T-helper 2 cell treated with Interferon-gamma antibody and Interleukin-4, amounts not matched to agents 5 μg/mL and 100 μg/mL, for 36 hours (primary cell): ENCODE results near the gene MEX3A.

Experiments used
- DNase-seq: peaks from one replicate; pipeline ENCODE4 v3.0.0; 2021; ENCODE audit warnings: low spot score
- H3K27ac Mint-ChIP-seq: one replicate; pipeline ENCODE4 v1.8.0; 2021; ENCODE audit warnings: mild to moderate bottlenecking, mixed read lengths
- H3K27me3 Mint-ChIP-seq: one replicate; pipeline ENCODE4 v1.8.0; 2021; ENCODE audit warnings: low read depth, mixed read lengths
- H3K36me3 Mint-ChIP-seq: one replicate; pipeline ENCODE4 v1.8.0; 2021; ENCODE audit warnings: low read depth, mixed read lengths
- H3K4me1 Mint-ChIP-seq: one replicate; pipeline ENCODE4 v1.8.0; 2021; ENCODE audit warnings: low read depth, mixed read lengths
- H3K4me3 Mint-ChIP-seq: one replicate; pipeline ENCODE4 v1.8.0; 2022; ENCODE audit warnings: mild to moderate bottlenecking, moderate library complexity, mixed read lengths
- H3K9me3 Mint-ChIP-seq: one replicate; pipeline ENCODE4 v1.8.0; 2021; ENCODE audit warnings: mixed read lengths

Gene MEX3A

DNA sequence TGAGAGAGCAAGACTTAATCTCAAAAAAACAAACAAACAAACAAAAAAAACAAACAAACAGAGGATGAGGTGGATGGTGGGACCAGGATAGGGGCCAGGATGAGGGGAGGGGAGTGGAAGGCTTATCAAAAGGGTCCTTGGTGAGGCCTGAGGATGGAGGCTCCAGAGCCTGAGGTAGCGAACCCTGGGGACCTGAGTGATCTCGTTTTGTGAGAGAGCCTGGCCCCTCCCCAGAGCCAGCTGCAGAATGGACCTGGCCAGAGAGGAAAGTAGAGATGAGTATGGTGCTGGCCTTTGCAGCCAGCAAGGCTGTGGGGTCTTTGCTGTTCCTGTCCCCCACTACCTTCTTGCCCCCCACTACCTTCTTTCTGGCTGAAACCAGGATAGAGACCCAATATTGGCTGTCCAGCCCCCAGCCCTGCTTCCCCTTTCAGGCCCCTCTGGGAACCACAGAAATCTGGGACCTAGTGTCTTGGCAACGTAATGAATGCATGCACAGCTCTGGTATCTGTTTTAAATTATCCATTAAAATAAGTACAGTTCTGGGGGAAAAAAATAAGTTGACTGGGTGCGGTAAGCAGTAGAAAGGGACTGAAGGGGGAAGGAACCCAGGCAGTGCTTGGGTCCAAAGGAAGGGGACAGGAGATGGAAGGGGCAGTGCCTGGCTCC is 31.2 kb upstream of the MEX3A start:
- Mint-ChIP-seq H3K4me3 (peak overlapping the region; percentile 96), H3K4me1 (peaks cover 31% of the 10 kb centered on the region), H3K9me3 (no peaks in the 10 kb centered on the region), H3K27ac (peak overlapping the region; percentile 81), H3K36me3 (peaks cover 4% of the 10 kb centered on the region), H3K27me3 (no peaks in the 10 kb centered on the region)
- no peak for DNase-seq

DNA sequence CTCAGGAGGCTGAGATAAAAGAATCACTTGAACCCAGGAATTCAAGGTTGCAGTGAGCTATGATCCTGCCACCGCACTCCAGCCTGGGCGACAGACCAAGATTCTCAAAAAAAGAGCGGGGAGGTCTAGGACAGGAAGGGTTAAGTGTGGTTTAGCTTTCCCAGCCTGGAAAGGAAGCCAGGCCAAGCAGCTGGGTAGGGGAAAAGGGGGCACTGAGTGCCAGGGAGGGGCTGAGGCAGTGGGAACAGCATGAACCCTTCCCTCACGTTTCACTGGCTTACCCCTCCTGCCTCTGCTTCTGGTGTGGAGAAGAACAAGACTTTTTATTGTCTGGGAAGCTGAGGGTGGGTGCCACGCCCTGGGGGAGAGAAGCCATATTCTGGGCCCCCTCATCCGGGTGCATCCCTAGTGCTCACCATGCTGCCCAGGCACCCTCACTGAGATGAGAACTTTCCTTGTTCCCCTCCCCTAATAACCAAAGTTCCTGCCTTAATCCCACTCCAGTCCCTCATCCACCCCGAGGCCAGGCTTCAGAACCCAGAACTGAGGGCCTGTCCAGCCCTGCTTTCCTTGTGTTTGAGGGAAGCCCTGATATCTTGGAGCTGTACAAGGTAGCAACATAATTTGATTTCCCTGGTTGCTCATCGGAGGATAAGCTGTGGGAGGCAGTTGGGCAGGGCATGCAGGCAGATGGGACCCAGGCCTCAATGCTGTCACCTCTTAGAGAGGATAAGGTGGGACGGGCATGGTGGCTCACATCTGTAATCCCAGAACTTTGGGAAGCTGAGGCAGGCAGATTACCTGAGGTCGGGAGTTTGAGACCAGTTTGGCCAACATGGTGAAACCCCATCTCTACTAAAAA is 30.2 kb upstream of the MEX3A start:
- H3K4me3 Mint-ChIP-seq, result no peak overlapping the region
- H3K36me3 Mint-ChIP-seq, result peaks cover 4% of the 10 kb centered on the region
- H3K27ac Mint-ChIP-seq, result no peak overlapping the region
- H3K4me1 Mint-ChIP-seq, result peaks cover 27% of the 10 kb centered on the region
- H3K9me3 Mint-ChIP-seq, result no peaks in the 10 kb centered on the region
- DNase-seq, result no peak
- no peaks in the 10 kb centered on the region for H3K27me3 Mint-ChIP-seq

DNA sequence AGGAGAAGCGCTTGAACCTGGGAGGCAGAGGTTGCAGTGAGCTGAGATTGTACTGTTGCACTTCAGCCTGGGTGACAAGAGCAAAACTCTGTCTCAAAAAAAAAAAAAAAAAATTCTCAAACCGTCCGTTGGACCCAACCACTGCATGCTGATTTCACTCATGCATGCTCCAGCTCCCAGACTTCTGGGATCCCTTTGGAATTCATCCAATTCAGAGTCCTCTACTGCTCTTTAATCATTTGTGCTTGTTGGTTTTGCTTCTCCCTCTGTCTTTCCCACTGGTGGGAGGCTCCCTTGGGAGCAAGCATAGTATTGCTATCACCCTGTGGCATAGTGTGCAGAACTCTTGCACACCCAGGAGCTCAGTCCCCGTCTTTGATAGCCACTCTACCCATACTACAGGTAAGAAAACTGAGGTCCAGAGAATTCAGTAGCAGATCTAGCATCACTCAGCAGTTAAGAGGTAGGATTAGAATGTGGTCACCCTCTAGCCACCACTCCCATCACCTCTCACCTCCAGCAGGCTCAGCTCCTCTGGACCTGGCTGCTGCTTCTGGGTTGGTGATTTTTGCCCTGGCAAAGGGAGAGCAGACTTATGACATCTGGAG is 29.2 kb upstream of the MEX3A start:
- no peak for DNase-seq
- no peaks in the 10 kb centered on the region for H3K27me3 Mint-ChIP-seq
- H3K4me3 Mint-ChIP-seq, result no peak overlapping the region
- H3K9me3 Mint-ChIP-seq, result no peaks in the 10 kb centered on the region
- peaks cover 4% of the 10 kb centered on the region for H3K36me3 Mint-ChIP-seq
- H3K27ac Mint-ChIP-seq, result no peak overlapping the region
- H3K4me1 Mint-ChIP-seq, result peaks cover 32% of the 10 kb centered on the region

DNA sequence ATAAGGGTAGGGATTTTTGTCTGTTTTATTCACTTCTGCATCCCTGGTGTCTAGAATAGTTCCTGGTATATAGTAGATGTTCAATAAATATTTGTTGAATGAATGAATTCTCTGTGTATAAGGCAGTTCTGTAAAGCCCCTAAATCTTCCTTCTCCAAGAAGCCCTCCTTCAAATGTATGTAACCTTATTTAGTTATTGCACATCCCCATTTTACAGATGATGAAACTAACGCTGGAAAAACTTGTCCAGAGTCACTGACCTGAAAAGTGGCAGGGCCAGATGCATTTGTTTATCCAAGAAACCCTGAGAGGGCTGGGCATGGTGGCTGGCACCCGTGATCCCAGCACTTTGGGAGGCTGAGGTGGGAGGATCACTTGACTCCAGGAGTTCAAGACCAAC is 28.0 kb upstream of the MEX3A start:
- Mint-ChIP-seq H3K4me3 (no peak overlapping the region), H3K36me3 (no peaks in the 10 kb centered on the region), H3K4me1 (peaks cover 33% of the 10 kb centered on the region), H3K9me3 (no peaks in the 10 kb centered on the region), H3K27ac (no peak overlapping the region), H3K27me3 (no peaks in the 10 kb centered on the region)
- DNase-seq, result no peak

DNA sequence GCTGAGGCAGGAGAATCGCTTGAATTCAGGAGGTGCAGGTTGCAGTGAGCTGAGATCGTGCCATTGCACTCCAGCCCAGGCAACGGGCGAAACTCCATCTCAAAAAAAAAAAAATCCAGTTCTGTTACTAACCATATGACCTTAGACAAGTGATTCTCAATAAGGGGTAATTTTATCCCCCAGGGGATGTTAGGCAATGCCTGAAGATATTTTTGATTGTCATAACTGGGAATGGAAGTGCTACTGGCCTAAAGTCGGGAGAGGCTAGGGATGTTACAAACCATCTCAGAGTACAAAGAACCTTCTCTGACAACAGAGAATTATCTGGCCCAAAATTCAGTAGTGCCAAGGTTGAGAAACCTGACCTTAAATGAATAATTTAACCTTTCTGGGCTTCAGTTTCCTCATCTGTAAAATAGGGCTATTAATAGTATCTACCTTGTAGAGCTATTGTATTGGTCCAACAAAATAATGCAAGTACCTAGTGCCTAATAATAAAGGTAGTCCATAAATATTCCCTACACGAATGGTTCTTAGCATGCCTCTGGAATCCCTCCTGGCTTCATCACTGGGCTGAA is 26.5 kb upstream of the MEX3A start:
- Mint-ChIP-seq H3K27ac (no peak overlapping the region), H3K4me3 (no peak overlapping the region), H3K27me3 (no peaks in the 10 kb centered on the region), H3K4me1 (peaks cover 35% of the 10 kb centered on the region), H3K9me3 (no peaks in the 10 kb centered on the region), H3K36me3 (no peaks in the 10 kb centered on the region)
- no peak for DNase-seq

DNA sequence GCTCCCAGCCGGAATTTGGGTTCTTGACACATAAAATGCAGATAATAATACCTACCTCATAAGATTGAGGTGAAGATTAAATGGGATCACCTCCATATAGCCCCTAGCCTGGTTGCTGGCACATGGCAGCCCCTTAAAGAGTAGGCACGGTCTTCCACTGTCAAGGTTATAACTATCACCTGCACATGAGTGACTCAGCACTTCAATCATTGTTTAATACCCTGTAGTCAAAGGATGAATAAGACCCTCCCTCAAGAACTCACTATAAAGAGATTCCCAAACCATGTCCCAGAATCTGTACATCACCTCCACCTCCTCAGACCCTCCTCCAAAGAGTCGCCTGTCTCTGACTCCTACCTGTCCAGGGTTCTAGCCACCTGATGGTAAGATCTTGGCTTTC is 25.8 kb upstream of the MEX3A start:
- H3K9me3 Mint-ChIP-seq, result no peaks in the 10 kb centered on the region
- no peaks in the 10 kb centered on the region for H3K27me3 Mint-ChIP-seq
- H3K4me1 Mint-ChIP-seq, result peaks cover 38% of the 10 kb centered on the region
- H3K4me3 Mint-ChIP-seq, result no peak overlapping the region
- DNase-seq, result no peak
- H3K27ac Mint-ChIP-seq, result no peak overlapping the region
- no peaks in the 10 kb centered on the region for H3K36me3 Mint-ChIP-seq

DNA sequence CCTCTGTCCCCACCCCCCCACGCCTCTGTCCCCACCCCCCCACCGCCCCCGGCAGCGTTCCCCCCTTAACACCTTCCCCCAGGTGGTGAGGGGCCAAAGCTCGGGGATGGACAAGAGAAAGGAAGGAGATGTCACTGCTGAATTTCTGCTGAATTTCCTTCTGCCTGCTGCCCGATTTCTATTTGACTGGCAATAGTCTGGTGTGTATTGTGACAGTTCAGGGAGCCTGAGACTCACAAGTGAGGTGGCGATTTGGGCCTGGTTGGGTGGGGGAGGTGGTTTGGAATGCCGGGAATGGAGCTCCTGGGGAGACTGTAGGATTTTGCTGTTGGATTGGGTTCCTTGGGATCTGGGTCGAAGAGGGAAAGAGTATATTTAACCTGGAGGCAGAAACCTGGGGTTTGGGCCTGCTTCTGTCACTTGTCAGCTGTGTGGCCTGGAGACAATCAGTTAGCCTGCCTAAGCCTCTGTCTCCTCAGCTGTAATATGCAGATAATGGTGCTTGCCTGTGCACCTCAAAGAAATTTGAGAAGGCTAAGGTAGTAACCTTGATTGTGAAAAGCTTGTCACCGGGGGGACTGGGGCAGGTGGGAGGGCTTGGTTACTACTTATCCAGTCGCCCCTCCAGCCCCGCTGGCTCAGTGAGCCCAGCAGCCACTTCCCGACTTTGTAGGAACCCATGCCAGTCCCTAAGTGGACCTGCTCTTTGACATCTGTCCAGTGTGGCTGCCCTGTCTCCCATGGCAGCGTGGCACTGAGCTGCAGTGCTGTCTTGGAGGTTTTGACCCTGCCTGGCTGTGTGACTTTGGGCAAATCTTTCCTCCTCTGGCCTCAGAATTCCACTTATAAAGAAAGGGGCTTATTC is 24.6 kb upstream of the MEX3A start:
- Mint-ChIP-seq H3K4me1 (peaks cover 38% of the 10 kb centered on the region), H3K36me3 (no peaks in the 10 kb centered on the region)

DNA sequence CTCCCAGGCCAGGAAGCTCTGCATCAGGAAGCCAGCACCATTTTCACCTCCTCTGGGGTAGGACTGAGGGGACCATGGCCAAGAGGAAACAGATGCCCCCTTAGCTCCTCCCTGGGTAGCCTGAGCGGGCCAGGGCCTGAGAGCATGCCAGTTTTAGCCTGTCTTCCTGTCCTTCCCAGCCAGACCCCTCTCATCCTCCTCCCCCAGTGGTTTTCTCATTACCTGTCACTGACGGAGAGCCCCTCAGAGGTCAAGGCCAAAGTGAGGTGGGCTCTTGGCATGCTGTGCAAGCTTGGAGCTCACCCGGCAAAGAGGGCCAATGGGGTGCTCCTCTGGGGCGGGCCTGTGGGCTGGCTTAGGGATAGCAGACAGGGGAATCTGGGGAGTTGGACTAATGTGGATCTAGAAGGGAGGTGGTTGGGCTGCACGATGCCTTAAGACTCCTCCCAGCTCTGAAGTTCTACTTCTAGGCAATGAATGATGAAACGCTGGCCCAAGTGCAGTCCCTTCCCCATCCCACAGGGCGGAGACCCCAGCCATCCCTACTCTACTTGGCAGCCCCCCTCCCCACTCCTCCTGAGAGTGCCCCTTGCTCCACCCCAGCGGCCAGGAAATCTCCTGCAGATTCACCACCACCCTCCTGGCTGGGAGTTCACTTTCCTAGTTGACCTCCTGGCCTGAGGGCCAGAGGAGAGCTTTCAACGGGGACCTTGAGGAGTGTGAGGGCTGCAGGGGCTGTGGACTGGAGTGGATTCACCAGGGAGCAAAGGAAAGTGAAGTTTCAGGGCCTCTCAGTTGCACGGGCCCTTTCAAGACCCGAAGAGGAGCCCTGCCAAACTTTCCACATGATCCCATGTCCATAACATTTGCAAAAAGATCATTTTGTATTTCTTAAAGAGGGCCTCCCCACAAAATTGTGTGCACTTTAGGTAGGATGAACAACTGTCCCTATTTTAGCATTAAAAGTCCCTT is 22.9 kb upstream of the MEX3A start:
- peak overlapping the region; percentile 63 for H3K4me3 Mint-ChIP-seq
- no peak for DNase-seq
- peaks cover 46% of the 10 kb centered on the region for H3K4me1 Mint-ChIP-seq
- H3K36me3 Mint-ChIP-seq, result no peaks in the 10 kb centered on the region
- H3K9me3 Mint-ChIP-seq, result no peaks in the 10 kb centered on the region
- peak overlapping the region; percentile 84 for H3K27ac Mint-ChIP-seq
- peaks cover 5% of the 10 kb centered on the region for H3K27me3 Mint-ChIP-seq

More for the DNA sequence above, 24.6 kb upstream of the MEX3A start:
- no peak for DNase-seq
- Mint-ChIP-seq H3K27me3 (peaks cover 2% of the 10 kb centered on the region), H3K9me3 (no peaks in the 10 kb centered on the region), H3K4me3 (peak overlapping the region; percentile 63), H3K27ac (peak overlapping the region; percentile 87)

GRCh38 chr1:156104065-156104810 is 22.0 kb upstream of the MEX3A start:
- Mint-ChIP-seq H3K27ac (peak overlapping the region; percentile 72), H3K4me3 (no peak overlapping the region), H3K4me1 (peaks cover 46% of the 10 kb centered on the region), H3K27me3 (peaks cover 5% of the 10 kb centered on the region), H3K36me3 (no peaks in the 10 kb centered on the region), H3K9me3 (no peaks in the 10 kb centered on the region)
- DNase-seq, result no peak

DNA sequence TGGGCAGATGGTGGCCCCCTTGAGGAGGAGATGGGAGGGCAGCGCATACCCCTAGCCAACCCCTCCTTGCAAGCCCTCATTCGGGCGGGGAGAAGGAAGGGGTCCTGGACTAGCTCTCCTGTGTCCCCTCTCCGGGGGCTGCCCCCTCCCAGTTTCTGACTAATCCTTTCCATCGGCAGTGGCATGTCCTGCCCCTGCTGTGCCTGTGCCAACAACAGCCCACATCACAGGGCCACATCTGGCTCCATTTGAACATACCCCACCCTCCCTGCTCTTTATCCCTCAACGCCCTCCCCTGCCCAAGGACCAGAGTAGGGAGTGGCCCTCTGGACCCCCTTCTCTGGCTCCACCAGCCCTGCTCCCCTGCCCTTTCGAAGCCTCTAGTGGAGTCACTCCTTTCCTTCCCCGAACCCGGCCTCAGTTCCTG is 21.3 kb upstream of the MEX3A start:
- Mint-ChIP-seq H3K36me3 (no peaks in the 10 kb centered on the region), H3K9me3 (no peaks in the 10 kb centered on the region), H3K27ac (peak overlapping the region; percentile 72), H3K27me3 (peaks cover 5% of the 10 kb centered on the region), H3K4me1 (peaks cover 47% of the 10 kb centered on the region), H3K4me3 (no peak overlapping the region)
- no peak for DNase-seq

GRCh38 chr1:156102633-156103511 is 20.6 kb upstream of the MEX3A start:
- Mint-ChIP-seq H3K4me3 (no peak overlapping the region), H3K9me3 (no peaks in the 10 kb centered on the region), H3K4me1 (peaks cover 53% of the 10 kb centered on the region), H3K36me3 (no peaks in the 10 kb centered on the region), H3K27me3 (peaks cover 5% of the 10 kb centered on the region), H3K27ac (peak overlapping the region; percentile 13)
- DNase-seq, result no peak
